Esophagus muscularis mucosa (tissue), 4 donors: ENCODE results near the gene TRIM24. TPM values are rescaled to one million over a fixed set of nuclear protein-coding genes. Genes with fewer than 3 reads are reported as not detected.
"Not testable (repeated sequence)": the region's sequence is repeated elsewhere in the genome, so short reads cannot be mapped to it uniquely, and the experiment has no call there.

Source experiments
- DNase-seq: peaks from one replicate; pipeline ENCODE4 v3.0.0-alpha.2; 2017; ENCODE audit errors: extremely low spot score
- H3K27ac ChIP-seq, 4 donors: fragments of 200-600 bp; sonication (generic); replicated peaks in 1 of 4; 1 replicate in 3 of 4; 2 replicates in 1 of 4; pipeline ENCODE4 v1.5.1; 2016 to 2019; ENCODE audit warnings: mild to moderate bottlenecking in 1 of 4
- H3K27me3 ChIP-seq, 4 donors: fragments of 200-600 bp; sonication (generic); one replicate each; pipeline versions ENCODE4 v1.5.1 to v1.6.0; 2016 to 2019
- H3K36me3 ChIP-seq, 4 donors: fragments of 200-600 bp; sonication (generic); one replicate each; pipeline ENCODE4 v1.5.1; 2016 to 2019
- H3K4me1 ChIP-seq, 4 donors: fragments of 200-600 bp; sonication (generic); one replicate each; pipeline ENCODE4 v1.5.1; 2016 to 2019
- H3K4me3 ChIP-seq, 4 donors: fragments of 200-600 bp; sonication (generic); 1 replicate in 2 of 4; 2 replicates in 2 of 4; pipeline ENCODE4 v1.5.1; 2016 to 2019; ENCODE audit warnings: mild to moderate bottlenecking in 4 of 4, moderate library complexity in 1 of 4
- H3K9me3 ChIP-seq, 4 donors: fragments of 200-600 bp; sonication (generic); 1 replicate in 3 of 4; 2 replicates in 1 of 4; pipeline ENCODE4 v1.5.1; 2016 to 2019
- CTCF ChIP-seq, 3 experiments: fragments of 200-600 bp in 2 of 3; fragments of 450-650 bp in 1 of 3; sonication (generic) in 2 of 3; IDR thresholded peaks; one replicate each; pipeline ENCODE4 v1.5.1; 2017 to 2019; ENCODE audit warnings: antibody characterized with exemption in 3 of 3, mild to moderate bottlenecking in 2 of 3, moderate library complexity in 1 of 3
- EP300 ChIP-seq: sonication (generic); formaldehyde crosslinking; IDR thresholded peaks from one replicate; pipeline ENCODE4 v1.6.1; 2017; ENCODE audit warnings: antibody characterized with exemption
- POLR2A ChIP-seq: fragments of 450-650 bp; IDR thresholded peaks from one replicate; pipeline ENCODE4 v1.6.1; 2017; ENCODE audit warnings: antibody characterized with exemption, moderate library complexity, mild to moderate bottlenecking, low read depth
- POLR2AphosphoS5 ChIP-seq, 2 donors: sonication (generic); formaldehyde crosslinking; IDR thresholded peaks; one replicate each; pipeline ENCODE4 v1.6.1; 2017; ENCODE audit warnings: antibody characterized with exemption in 2 of 2
- WGBS: methylation state at CpG from one replicate; pipeline ENCODE4 v1.1.5; 2018; 5-methylcytosine and 5-hydroxymethylcytosine counted together
- intact Hi-C: fragments of 100-400 bp; cut with DNase I; formaldehyde crosslinking; loops from one replicate; pipeline ENCODE4 v1.15.1; 2023
- total RNA-seq, 4 donors: library from RNA; depleted of rRNA; stranded (reverse); fragments of >200 nt; gene quantifications; one replicate each; pipeline versions ENCODE4 v1.1.0 to v1.2.1, GENCODE V29; 2016

The TRIM24 gene
- total RNA-seq, 4 donors from 2014 or later, result 8.7 to 15.6 (median 13.1) TPM

GRCh38 chr7:138491612-138492386, 31.7 kb downstream of the TRIM24 start:
- Histone ChIP-seq H3K4me3 (no peak overlapping the region), H3K36me3 (no peaks in the 10 kb centered on the region), H3K4me1 (no peaks in the 10 kb centered on the region), H3K27ac (no peak overlapping the region), H3K9me3 (no peaks in the 10 kb centered on the region), H3K27me3 (no peaks in the 10 kb centered on the region)
- TF ChIP-seq EP300 (no peak), POLR2A (no peak), POLR2AphosphoS5 (IDR thresholded peaks at IDR 0.05) (no peak), CTCF (IDR thresholded peaks at IDR 0.05) (no peak)
- DNase-seq, result no peak
- intact Hi-C loops, result no loop called here
- 91% methylated on average over 4 of the region's 4 CpGs for WGBS

GRCh38 chr7:138492423-138492822, 32.4 kb downstream of the TRIM24 start:
- Histone ChIP-seq H3K4me3 (no peak overlapping the region), H3K4me1 (no peaks in the 10 kb centered on the region), H3K27me3 (no peaks in the 10 kb centered on the region), H3K27ac (no peak overlapping the region), H3K9me3 (no peaks in the 10 kb centered on the region), H3K36me3 (no peaks in the 10 kb centered on the region)
- no peak for DNase-seq
- TF ChIP-seq POLR2A (no peak), POLR2AphosphoS5 (IDR thresholded peaks at IDR 0.05) (no peak), EP300 (no peak), CTCF (IDR thresholded peaks at IDR 0.05) (no peak)
- WGBS, result 82% methylated on average over 4 of the region's 4 CpGs
- intact Hi-C loops, result no loop called here

GRCh38 chr7:138493535-138493934, 33.5 kb downstream of the TRIM24 start:
- Histone ChIP-seq H3K27ac (no peak overlapping the region), H3K9me3 (no peaks in the 10 kb centered on the region), H3K27me3 (no peaks in the 10 kb centered on the region), H3K36me3 (no peaks in the 10 kb centered on the region), H3K4me1 (no peaks in the 10 kb centered on the region), H3K4me3 (no peak overlapping the region)
- intact Hi-C loops, result no loop called here
- DNase-seq, result no peak
- no peak for TF ChIP-seq POLR2A
- TF ChIP-seq EP300, result no peak
- no peak for TF ChIP-seq CTCF (IDR thresholded peaks at IDR 0.05)
- no peak for TF ChIP-seq POLR2AphosphoS5 (IDR thresholded peaks at IDR 0.05)
- WGBS, result 93% methylated on average over 3 of the region's 3 CpGs

- intact Hi-C loops, result no loop called here
- no peak overlapping the region for H3K27ac ChIP-seq
- H3K27me3 ChIP-seq, result no peaks in the 10 kb centered on the region
- H3K36me3 ChIP-seq, result no peaks in the 10 kb centered on the region
- H3K4me1 ChIP-seq, result no peaks in the 10 kb centered on the region
- H3K4me3 ChIP-seq, result no peak overlapping the region
- 83% methylated on average over 1 of the region's 1 CpG for WGBS
- no peak for DNase-seq
- H3K9me3 ChIP-seq, result no peaks in the 10 kb centered on the region
- no peak for TF ChIP-seq EP300
- no peak for TF ChIP-seq CTCF (IDR thresholded peaks at IDR 0.05)
- no peak for TF ChIP-seq POLR2AphosphoS5 (IDR thresholded peaks at IDR 0.05)
- no peak for TF ChIP-seq POLR2A
These were observed 35.4 kb downstream of the TRIM24 start for GRCh38 chr7:138495485-138495884.

- Histone ChIP-seq H3K4me1 (no peaks in the 10 kb centered on the region), H3K27ac (no peak overlapping the region), H3K9me3 (no peaks in the 10 kb centered on the region), H3K4me3 (no peak overlapping the region), H3K27me3 (no peaks in the 10 kb centered on the region), H3K36me3 (peaks cover 0 to under 1% (median under 1%) of the 10 kb centered on the region in 4 donors)
- 90% methylated on average over 2 of the region's 3 CpGs for WGBS
- TF ChIP-seq POLR2A (no peak), CTCF (IDR thresholded peaks at IDR 0.05) (no peak), POLR2AphosphoS5 (IDR thresholded peaks at IDR 0.05) (no peak), EP300 (no peak)
- DNase-seq, result no peak
- intact Hi-C loops, result no loop called here
These were observed 39.3 kb downstream of the TRIM24 start for GRCh38 chr7:138499340-138499739.

- H3K9me3 ChIP-seq, H3K36me3 ChIP-seq, H3K27ac ChIP-seq, DNase-seq, H3K4me3 ChIP-seq, H3K27me3 ChIP-seq, intact Hi-C loops, H3K4me1 ChIP-seq: not testable (repeated sequence)
- WGBS, result 100% methylated on average over 2 of the region's 2 CpGs
These were observed 40.2 kb downstream of the TRIM24 start for GRCh38 chr7:138500303-138500702.
